ENCODE measurements around the gene CACNA1B. TPM values are rescaled to one million over a fixed set of nuclear protein-coding genes. Genes with fewer than 3 reads are reported as not detected.
"Not testable (repeated sequence)": the region's sequence is repeated elsewhere in the genome, so short reads cannot be mapped to it uniquely, and the experiment has no call there.

The CACNA1B gene
- polyA plus RNA-seq, 3 donors: 0.24 to 0.53 (median 0.26) TPM

GRCh38 chr9:137888621-137889020 is 11.0 kb downstream of the CACNA1B start:
- not testable (repeated sequence) for DNase-seq

GRCh38 chr9:137889966-137890365 is 12.4 kb downstream of the CACNA1B start:
- DNase-seq: not testable (repeated sequence)

- DNase-seq: not testable (repeated sequence)
Observed at GRCh38 chr9:137890768-137891587, 13.4 kb downstream of the CACNA1B start.

GRCh38 chr9:137891588-137892423 is 14.2 kb downstream of the CACNA1B start:
- no peak for DNase-seq

- no peak for DNase-seq
Observed at GRCh38 chr9:137892424-137893191, 15.0 kb downstream of the CACNA1B start.

GRCh38 chr9:137893670-137894069 is 16.1 kb downstream of the CACNA1B start:
- DNase-seq: no peak

- no peak for DNase-seq
Observed at GRCh38 chr9:137899551-137900360, 22.2 kb downstream of the CACNA1B start.

GRCh38 chr9:137900584-137901310 is 23.2 kb downstream of the CACNA1B start:
- no peak for DNase-seq

GRCh38 chr9:137902646-137903045 is 25.1 kb downstream of the CACNA1B start:
- DNase-seq: no peak

GRCh38 chr9:137905740-137906139 is 28.2 kb downstream of the CACNA1B start:
- no peak for DNase-seq

- DNase-seq: no peak
Observed at GRCh38 chr9:137907776-137908175, 30.2 kb downstream of the CACNA1B start.

GRCh38 chr9:137912671-137913070 is 35.1 kb downstream of the CACNA1B start:
- no peak for DNase-seq

- no peak for DNase-seq
Observed at GRCh38 chr9:137913132-137913531, 35.5 kb downstream of the CACNA1B start.

- no peak for DNase-seq
Observed at GRCh38 chr9:137913771-137914767, 36.5 kb downstream of the CACNA1B start.

- DNase-seq: no peak
Observed at GRCh38 chr9:137916540-137916939, 39.0 kb downstream of the CACNA1B start.

- DNase-seq: no peak
Observed at GRCh38 chr9:137917116-137917515, 39.5 kb downstream of the CACNA1B start.

- no peak for DNase-seq
Observed at GRCh38 chr9:137917795-137918194, 40.2 kb downstream of the CACNA1B start.

GRCh38 chr9:137918331-137919094 is 40.9 kb downstream of the CACNA1B start:
- peak; percentile 37 for DNase-seq
